HepG2 (cell line): ENCODE data around the gene GNPDA2. TPM values are rescaled to one million over a fixed set of nuclear protein-coding genes. Genes with fewer than 3 reads are reported as not detected.
A peak's percentile ranks its signal among the peaks of the same experiment; 100 is the strongest.

ENCODE experiments used
- ARNTL ChIP-seq: sonication (generic); formaldehyde crosslinking; IDR thresholded peaks from 2 replicates; pipeline ENCODE4 v1.4.0; 2020; ENCODE audit warnings: mild to moderate bottlenecking, missing genetic modification reagents
- FOXC1 ChIP-seq: sonication (generic); formaldehyde crosslinking; IDR thresholded peaks from 2 replicates; pipeline ENCODE4 v1.8.0; 2022; ENCODE audit warnings: mild to moderate bottlenecking, missing genetic modification reagents, borderline replicate concordance
- GMEB1 ChIP-seq: sonication (generic); formaldehyde crosslinking; IDR thresholded peaks from 2 replicates; pipeline ENCODE4 v1.5.1; 2020; ENCODE audit warnings: missing genetic modification reagents, mild to moderate bottlenecking, borderline replicate concordance
- GRHL1 ChIP-seq: sonication (generic); formaldehyde crosslinking; conservative IDR thresholded peaks from 2 replicates; pipeline ENCODE4 v1.8.0; 2022; ENCODE audit warnings: missing genetic modification reagents
- HOXA3 ChIP-seq: sonication (generic); formaldehyde crosslinking; IDR thresholded peaks from 2 replicates; pipeline ENCODE4 v1.5.0; 2020; ENCODE audit warnings: missing genetic modification reagents
- IRF1 ChIP-seq: sonication (generic); formaldehyde crosslinking; IDR thresholded peaks from 2 replicates; pipeline ENCODE4 v1.4.0; 2020; ENCODE audit warnings: low read depth, mild to moderate bottlenecking, missing genetic modification reagents
- KLF11 ChIP-seq: IDR thresholded peaks from 2 replicates; pipeline ENCODE4 v1.6.1; 2016; ENCODE audit warnings: missing compliant biosample characterization
- KMT2A ChIP-seq: sonication (generic); formaldehyde crosslinking; IDR thresholded peaks from 2 replicates; pipeline ENCODE4 v1.4.0; 2020; ENCODE audit warnings: missing genetic modification reagents
- MXD4 ChIP-seq: IDR thresholded peaks from 2 replicates; pipeline ENCODE4 v1.6.1; 2016; ENCODE audit warnings: mild to moderate bottlenecking, missing biosample characterization, missing genetic modification reagents
- NFE2 ChIP-seq: sonication (generic); formaldehyde crosslinking; IDR thresholded peaks from 2 replicates; pipeline ENCODE4 v1.4.0; 2020; ENCODE audit warnings: missing genetic modification reagents
- YEATS4 ChIP-seq: sonication (generic); formaldehyde crosslinking; IDR thresholded peaks from 2 replicates; pipeline ENCODE4 v1.4.0; 2020; ENCODE audit warnings: missing genetic modification reagents, borderline replicate concordance
- ZBED4 ChIP-seq: sonication (generic); formaldehyde crosslinking; IDR thresholded peaks from 2 replicates; pipeline ENCODE4 v1.4.0; 2020; ENCODE audit warnings: missing genetic modification reagents, borderline replicate concordance
- ZBTB42 ChIP-seq: sonication (generic); formaldehyde crosslinking; IDR thresholded peaks from 2 replicates; pipeline ENCODE4 v1.5.0; 2020; ENCODE audit warnings: mild to moderate bottlenecking, missing genetic modification reagents
- ZNF335 ChIP-seq: sonication (generic); formaldehyde crosslinking; IDR thresholded peaks from 2 replicates; pipeline ENCODE4 v1.4.0; 2020; ENCODE audit warnings: missing genetic modification reagents
- ZNF34 ChIP-seq: sonication (generic); formaldehyde crosslinking; IDR thresholded peaks from 2 replicates; pipeline ENCODE4 v1.4.0; 2020; ENCODE audit warnings: mild to moderate bottlenecking, missing genetic modification reagents, borderline replicate concordance
- ZNF550 ChIP-seq: sonication (generic); formaldehyde crosslinking; IDR thresholded peaks from 2 replicates; pipeline ENCODE4 v1.4.0; 2020; ENCODE audit warnings: mild to moderate bottlenecking, missing genetic modification reagents, borderline replicate concordance
- ZNF678 ChIP-seq: sonication (generic); formaldehyde crosslinking; IDR thresholded peaks from 2 replicates; pipeline ENCODE4 v1.4.0; 2020; ENCODE audit warnings: mild to moderate bottlenecking, missing genetic modification reagents
- ZNF770 ChIP-seq: sonication (generic); formaldehyde crosslinking; IDR thresholded peaks from 2 replicates; pipeline ENCODE4 v1.5.0; 2020; ENCODE audit warnings: mild to moderate bottlenecking, missing genetic modification reagents
- polyA plus RNA-seq, 8 experiments: library from polyadenylated mRNA; depleted of rRNA in 3 of 8; stranded (reverse) in 7 of 8; unstranded in 1 of 8; fragments of >200 nt; fragmentation: Illumina TruSeq in 4 of 8; extraction: Trizol in 4 of 8; gene quantifications; 2 replicates each; pipeline versions ENCODE4 v1.2.1 to v1.2.3, GENCODE V29; 2011 to 2016; ENCODE audit warnings: low read depth in 4 of 8, missing spikeins in 1 of 8, mixed read lengths in 1 of 8; ENCODE audit not compliant: insufficient read depth in 1 of 8
- total RNA-seq, 5 experiments: library from RNA; depleted of rRNA; stranded (reverse); fragments of >200 nt; fragmentation: Illumina TruSeq; extraction: Trizol; gene quantifications; 2 replicates each; pipeline ENCODE4 v1.2.3, GENCODE V29; 2016; ENCODE audit warnings: low read depth in 1 of 5

Gene GNPDA2
- total and polyA plus RNA-seq, 2 of the 13 experiments (the other 11 are each of a cell fraction or from before 2014, with no cell fraction given): 5.4 to 9.0 TPM

GRCh38 chr4:44678094-44679041 is 48.0 kb downstream of the GNPDA2 start, which contains the start of gene GUF1 (continued):
- TF ChIP-seq GMEB1 (CRISPR knock-in tag): peak; percentile 100
- TF ChIP-seq NFE2 (CRISPR knock-in tag): no peak
- peak; percentile 43; the same call in 1 of the 2 replicates for TF ChIP-seq ZNF34
- TF ChIP-seq KMT2A (CRISPR knock-in tag): peak; percentile 85; the same call in 1 of the 2 replicates
- TF ChIP-seq ZBED4 (CRISPR knock-in tag): peak; percentile 55
- TF ChIP-seq KLF11 (CRISPR knock-in tag): no peak; the same call in 1 of the 2 replicates
- TF ChIP-seq FOXC1 (CRISPR knock-in tag): no peak
- peak; percentile 90 for TF ChIP-seq MXD4 (CRISPR knock-in tag)
- TF ChIP-seq ZBTB42 (CRISPR knock-in tag): peak; percentile 84
- TF ChIP-seq ZNF770 (CRISPR knock-in tag): peak; percentile 35; the same call in 1 of the 2 replicates
- TF ChIP-seq IRF1 (CRISPR knock-in tag): peak; percentile 55; the same call in 1 of the 2 replicates
- no peak for TF ChIP-seq GRHL1
- no peak for TF ChIP-seq ZNF550 (CRISPR knock-in tag)
- 0 out of 2 replicates have a peak, but pooled peaks have one; percentile 45 for TF ChIP-seq ZNF335
- peak; percentile 40; the same call in 1 of the 2 replicates for TF ChIP-seq ZNF678
- peak; percentile 85 for TF ChIP-seq YEATS4 (CRISPR knock-in tag)
- TF ChIP-seq ARNTL (CRISPR knock-in tag): peak; percentile 73
- peak; percentile 95 for TF ChIP-seq HOXA3 (CRISPR knock-in tag)
